HG02759 (cell line): ENCODE data around the gene MKNK1.

Source experiments
- ATAC-seq: cut with Tn5 transposase; IDR thresholded peaks from one replicate; pipeline ENCODE4 v1.9.1; 2021; ENCODE audit warnings: mild to moderate bottlenecking, moderate library complexity; ENCODE audit not compliant: unreplicated experiment

Gene MKNK1

GRCh38 chr1:46599059-46599970 lies 4.8 kb downstream of the MKNK1 start:
- no peak for ATAC-seq

DNA sequence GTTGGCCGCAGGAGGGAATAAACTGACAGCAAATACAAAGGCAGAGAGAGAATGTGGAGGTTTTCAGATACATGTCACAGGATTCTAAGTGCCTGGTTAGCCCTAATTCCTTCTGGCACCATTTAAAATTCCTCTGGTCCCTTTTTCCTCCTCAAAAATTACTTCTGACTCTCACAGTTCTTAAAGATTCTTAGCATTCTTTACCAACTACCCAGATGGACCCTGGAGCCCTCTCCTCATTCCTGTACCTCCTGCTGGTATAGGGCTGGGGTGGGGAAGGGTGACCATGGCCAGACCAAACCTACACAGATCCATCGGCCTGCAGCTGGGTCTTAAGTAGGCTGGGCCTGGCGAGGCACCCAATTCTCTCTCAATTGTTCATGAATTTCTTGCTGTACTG lies 7.2 kb downstream of the MKNK1 start:
- ATAC-seq, result no peak

GRCh38 chr1:46596036-46596435 lies 8.0 kb downstream of the MKNK1 start:
- ATAC-seq, result no peak

GRCh38 chr1:46595127-46595526 lies 8.9 kb downstream of the MKNK1 start:
- ATAC-seq, result no peak

- ATAC-seq, result no peak
Measured at GRCh38 chr1:46594063-46594462, 10.0 kb downstream of the MKNK1 start.

DNA sequence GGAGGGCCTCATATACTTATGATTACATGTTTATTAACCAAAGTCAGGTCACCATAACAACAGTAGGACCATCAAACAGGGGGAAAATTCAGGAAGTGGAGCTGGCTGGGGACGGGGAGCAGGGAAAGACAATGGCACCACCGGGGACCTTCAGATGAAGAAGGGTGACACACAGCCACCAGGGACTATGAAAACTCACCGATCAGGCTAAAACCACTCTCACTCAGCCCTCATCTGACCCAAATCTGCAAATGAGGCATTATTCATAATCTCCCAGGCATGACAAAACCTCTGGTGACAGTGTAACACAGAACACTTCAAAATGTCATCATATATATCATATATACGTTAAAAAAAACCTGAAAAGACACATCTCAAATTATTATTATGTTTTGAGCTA lies 11.2 kb downstream of the MKNK1 start:
- no peak for ATAC-seq

GRCh38 chr1:46589529-46589928 lies 14.5 kb downstream of the MKNK1 start:
- no peak for ATAC-seq

GRCh38 chr1:46587069-46587468 lies 17.0 kb downstream of the MKNK1 start:
- no peak for ATAC-seq

- ATAC-seq, result no peak
Measured at GRCh38 chr1:46585312-46585938, 18.6 kb downstream of the MKNK1 start.

- ATAC-seq, result no peak
Measured at GRCh38 chr1:46583494-46583893, 20.6 kb downstream of the MKNK1 start.

GRCh38 chr1:46582972-46583371 lies 21.1 kb downstream of the MKNK1 start:
- ATAC-seq, result no peak

GRCh38 chr1:46581681-46582455 lies 22.2 kb downstream of the MKNK1 start:
- no peak for ATAC-seq

- no peak for ATAC-seq
Measured at GRCh38 chr1:46580140-46580903, 23.7 kb downstream of the MKNK1 start.

DNA sequence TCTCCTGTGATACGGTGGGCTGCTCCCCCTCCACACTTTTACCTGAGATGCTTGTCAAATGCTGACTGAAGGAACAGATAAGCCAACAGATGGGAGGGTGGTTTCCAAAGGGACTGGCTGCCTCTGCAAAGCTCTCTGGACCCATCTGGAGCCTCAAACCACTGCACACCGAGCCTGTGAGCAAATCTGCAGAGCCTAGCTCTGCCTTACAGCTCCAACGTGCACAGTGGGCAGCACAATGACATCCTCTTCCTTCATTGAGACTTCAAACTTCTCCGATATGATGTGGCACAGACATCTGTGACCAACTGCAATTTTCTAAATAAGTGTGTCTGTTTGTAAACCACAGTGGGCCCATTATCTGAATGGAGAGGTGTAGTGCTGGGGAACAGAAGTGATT lies 26.4 kb downstream of the MKNK1 start:
- ATAC-seq, result no peak

DNA sequence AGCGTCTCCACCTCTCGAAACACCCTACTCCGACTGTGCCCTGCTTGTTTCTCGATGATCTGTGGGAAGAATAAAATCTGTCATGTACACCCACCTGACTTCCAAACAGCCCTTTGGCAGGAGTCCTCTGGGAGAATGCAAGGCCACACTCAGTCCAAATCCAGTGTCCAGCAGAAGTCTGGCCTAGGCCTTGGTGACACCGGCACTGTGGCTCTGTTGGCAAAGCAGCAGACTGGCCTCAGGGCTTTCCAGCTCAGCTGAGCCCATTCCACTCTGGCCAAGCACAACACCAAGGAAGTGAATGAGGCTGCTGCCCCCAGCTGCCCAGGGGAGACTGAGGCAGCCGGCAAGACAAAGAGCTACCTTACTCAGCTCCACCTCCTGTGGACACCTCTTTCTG lies 27.5 kb downstream of the MKNK1 start:
- no peak for ATAC-seq

- no peak for ATAC-seq
Measured at GRCh38 chr1:46575778-46576177, 28.3 kb downstream of the MKNK1 start.

- ATAC-seq, result no peak
Measured at GRCh38 chr1:46575300-46575699, 28.8 kb downstream of the MKNK1 start.

DNA sequence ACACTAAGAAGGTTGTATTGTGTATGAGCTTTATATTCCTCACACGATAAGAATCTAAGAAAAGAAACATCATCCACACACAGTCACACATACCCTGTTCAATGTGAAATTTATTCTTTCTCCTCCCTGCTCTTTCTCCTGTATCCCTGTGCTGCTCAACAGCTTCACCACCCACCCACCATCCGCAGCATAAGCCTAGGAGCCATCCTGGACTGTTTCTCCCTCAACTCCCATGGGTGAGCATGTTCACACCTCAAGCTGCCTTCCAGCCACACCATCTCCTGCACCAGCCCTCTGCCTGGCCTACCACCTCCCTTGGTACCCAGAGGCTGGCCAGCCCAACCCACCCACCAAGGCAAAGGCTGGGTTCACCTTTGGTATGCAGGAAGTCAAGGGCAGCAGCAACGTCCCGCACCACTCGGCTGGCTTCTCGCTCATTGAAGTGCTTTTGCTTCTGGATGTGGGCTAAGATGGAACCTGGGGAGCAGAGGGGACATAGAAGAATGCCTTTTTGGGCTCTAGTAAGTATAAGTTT lies 32.3 kb downstream of the MKNK1 start:
- ATAC-seq, result no peak

- ATAC-seq, result no peak
Measured at GRCh38 chr1:46569884-46570725, 34.0 kb downstream of the MKNK1 start.

DNA sequence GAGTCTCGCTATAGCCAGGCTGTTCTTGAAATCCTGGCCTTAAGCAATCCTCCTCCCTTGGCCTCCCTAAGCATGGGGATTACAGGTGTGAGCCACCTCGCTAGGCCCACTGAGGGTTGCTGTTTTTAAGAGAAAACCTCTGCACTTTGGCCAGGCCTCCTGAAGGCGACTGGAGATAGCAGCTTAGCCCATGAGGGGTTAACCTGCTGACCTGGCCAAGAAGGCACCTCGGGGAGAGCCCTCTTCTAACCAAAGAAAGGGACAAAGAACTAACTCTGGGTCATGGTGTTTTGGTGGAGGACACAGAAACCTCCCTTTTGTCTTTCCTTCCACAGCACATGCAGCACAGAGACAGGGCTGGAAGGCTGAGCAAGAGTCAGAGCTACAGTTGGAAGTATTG lies 35.0 kb downstream of the MKNK1 start:
- no peak for ATAC-seq
